Spleen (tissue), 7 donors: Measurements from ENCODE around the gene CHST1.

Experiments used
- CTCF ChIP-seq, 11 experiments: fragments of 200-600 bp in 7 of 11; fragments of 450-650 bp in 4 of 11; sonication (generic) in 4 of 11; IDR thresholded peaks in 8 of 11; conservative IDR thresholded peaks in 3 of 11; 1 replicate in 7 of 11; 2 replicates in 4 of 11; pipeline versions ENCODE4 v1.4.0 to v1.8.0; 2016 to 2021; ENCODE audit warnings: antibody characterized with exemption in 11 of 11, inconsistent platforms in 4 of 11, mild to moderate bottlenecking in 1 of 11
- POLR2A ChIP-seq, 3 donors: fragments of 450-650 bp; IDR thresholded peaks; one replicate each; pipeline ENCODE4 v1.5.1; 2017; ENCODE audit warnings: antibody characterized with exemption in 3 of 3, mild to moderate bottlenecking in 1 of 3
- donor health status: DM: no; HTN: no; CAD: no; lungs with moderate emphysema.
- donor health status: DM: no; HTN: no; CAD: no.
- donor health status: DM: no; HTN: no; CAD: no.

- TF ChIP-seq CTCF (IDR thresholded peaks at IDR 0.05 in 8 of 11, conservative IDR thresholded peaks at IDR 0.05 in 3 of 11): no peak
- TF ChIP-seq POLR2A (IDR thresholded peaks at IDR 0.05): no peak
Observed at GRCh38 chr11:45684440-45684839, 19.0 kb upstream of the CHST1 start.
